GM12878 (cell line): ENCODE measurements around the gene UTF1. TPM values are rescaled to one million over a fixed set of nuclear protein-coding genes. Genes with fewer than 3 reads are reported as not detected.

ENCODE experiments used
- ATAC-seq: fragments of 200-7000 bp; cut with Tn5 transposase; 3 replicates; pipeline ENCODE4 v1.9.1; 2020; ENCODE audit warnings: mild to moderate bottlenecking, moderate library complexity
- BruUV-seq: library from RNA; stranded (reverse); fragments of 400-500 nt; replicated peaks from 2 replicates; lab custom pipeline; 2021; lab: Mats Ljungman, UMichigan
- CTCF ChIA-PET: fragments of 300-600 bp; sonication (Branson Sonifier 250); formaldehyde crosslinking; extraction: SDS; loops from one replicate; lab custom pipeline; 2021; ENCODE audit warnings: inconsistent platforms; lab: Yijun Ruan, JAX
- POLR2A ChIA-PET: fragments of 350-600 bp; formaldehyde crosslinking; extraction: SDS; loops from one replicate; lab custom pipeline; 2021; ENCODE audit warnings: inconsistent platforms; lab: Charles Lee
- RAD21 ChIA-PET: fragments of 300-600 bp; sonication (Branson Sonifier 250); formaldehyde crosslinking; loops from one replicate; lab custom pipeline; 2023; ENCODE audit warnings: antibody characterized with exemption; ENCODE audit not compliant: unreplicated experiment; lab: Charles Lee
- SMC1A ChIA-PET: fragments of 300-600 bp; sonication (Branson Sonifier 250); formaldehyde crosslinking; loops from one replicate; lab custom pipeline; 2023; ENCODE audit not compliant: unreplicated experiment, uncharacterized antibody; lab: Charles Lee
- DNase-seq: peaks from one replicate; pipeline ENCODE4 v3.0.0-alpha.2; 2011; ENCODE audit warnings: low read depth, low spot score
- FAIRE-seq: peaks from 3 replicates; lab custom pipeline; 2011; peaks lifted over from hg19 to GRCh38; lab: Jason Lieb, UNC
- H2AFZ ChIP-seq: 2 replicates; pipeline ENCODE4 v1.6.0; 2011; ENCODE audit warnings: low read depth, low read length, control low read depth; ENCODE audit not compliant: control insufficient read depth
- H3K27ac ChIP-seq: 2 replicates; pipeline ENCODE4 v1.5.1; 2011; ENCODE audit warnings: control low read depth; ENCODE audit not compliant: control insufficient read depth, insufficient read depth
- H3K27me3 ChIP-seq, 2 experiments: replicated peaks in 1 of 2; 2 replicates each; pipeline versions ENCODE4 v1.6.0 to v1.6.1; 2011; ENCODE audit warnings: low read length in 1 of 2; ENCODE audit not compliant: control insufficient read depth in 2 of 2, insufficient read depth in 2 of 2
- H3K36me3 ChIP-seq, 2 experiments: 2 replicates each; pipeline ENCODE4 v1.5.1; 2011; ENCODE audit warnings: low read length in 1 of 2; ENCODE audit not compliant: control insufficient read depth in 2 of 2, insufficient read depth in 2 of 2
- H3K4me1 ChIP-seq: 2 replicates; pipeline ENCODE4 v1.6.1; 2011; ENCODE audit warnings: mild to moderate bottlenecking, low read length, moderate library complexity, mixed read lengths; ENCODE audit not compliant: control insufficient read depth, insufficient read depth
- H3K4me2 ChIP-seq: 2 replicates; pipeline ENCODE4 v1.6.0; 2011; ENCODE audit warnings: control low read depth; ENCODE audit not compliant: control insufficient read depth, insufficient read depth
- H3K4me3 ChIP-seq: fragments of 200-600 bp; sonication (generic); 2 replicates; pipeline ENCODE4 v1.5.1; 2016
- H3K79me2 ChIP-seq: 2 replicates; pipeline ENCODE4 v1.6.0; 2011; ENCODE audit warnings: low read length; ENCODE audit not compliant: control insufficient read depth, insufficient read depth
- H3K9ac ChIP-seq: 2 replicates; pipeline ENCODE4 v1.8.0; 2011; ENCODE audit warnings: low read length, control low read depth, mixed read lengths; ENCODE audit not compliant: control insufficient read depth, insufficient read depth
- H3K9me3 ChIP-seq: replicated peaks from 3 replicates; pipeline ENCODE4 v1.5.1; 2011; ENCODE audit warnings: mild to moderate bottlenecking, low read length; ENCODE audit not compliant: control insufficient read depth, insufficient read depth
- H4K20me1 ChIP-seq: 2 replicates; pipeline ENCODE4 v1.6.0; 2011; ENCODE audit not compliant: control insufficient read depth, insufficient read depth
- CHD1 ChIP-seq: IDR thresholded peaks from 2 replicates; pipeline ENCODE4 v1.6.1; 2012; ENCODE audit warnings: low read depth, low read length, improper control_type of control experiment
- CHD2 ChIP-seq: IDR thresholded peaks from 2 replicates; pipeline ENCODE4 v1.6.1; 2011; ENCODE audit warnings: low read depth, low read length, improper control_type of control experiment, borderline replicate concordance
- HCFC1 ChIP-seq: fragments of 150-350 bp; IDR thresholded peaks from 2 replicates; pipeline ENCODE4 v1.6.1; 2014; ENCODE audit warnings: low read length
- HDAC2 ChIP-seq: fragments of 200-600 bp; sonication (generic); IDR thresholded peaks from 2 replicates; pipeline ENCODE4 v1.6.1; 2017
- KDM1A ChIP-seq: fragments of 200-600 bp; sonication (generic); IDR thresholded peaks from 2 replicates; pipeline ENCODE4 v1.6.1; 2016; ENCODE audit warnings: borderline replicate concordance
- MYC ChIP-seq: IDR thresholded peaks from 2 replicates; pipeline ENCODE4 v1.6.1; 2011; ENCODE audit warnings: mild to moderate bottlenecking, low read length, moderate library complexity, inconsistent platforms; ENCODE audit not compliant: insufficient read depth, insufficient replicate concordance, insufficient read length, severe bottlenecking
- SMARCA5 ChIP-seq: fragments of 450-650 bp; IDR thresholded peaks from 2 replicates; pipeline ENCODE4 v1.6.1; 2017; ENCODE audit warnings: mild to moderate bottlenecking
- WRNIP1 ChIP-seq: IDR thresholded peaks from 2 replicates; pipeline ENCODE4 v1.6.1; 2011; ENCODE audit warnings: low read depth, low read length, improper control_type of control experiment, borderline replicate concordance
- WGBS: methylation state at CpG from one replicate; pipeline ENCODE4 v1.1.6; 2016; ENCODE audit warnings: low lambda C conversion rate; ENCODE audit not compliant: insufficient replicate concordance, insufficient coverage; ENCODE audit errors: missing lambda C conversion rate; 5-methylcytosine and 5-hydroxymethylcytosine counted together
- in situ Hi-C: fragments of 300-500 bp; cut with MboI; formaldehyde crosslinking; loops from 9 replicates; pipeline ENCODE4 v1.14.3; 2018; ENCODE audit warnings: mixed read lengths
- intact Hi-C: fragments of 100-400 bp; cut with micrococcal nuclease; formaldehyde crosslinking; loops from one replicate; pipeline ENCODE4 v1.14.2; 2022; ENCODE audit not compliant: unreplicated experiment
- polyA plus RNA-seq, 11 experiments: library from polyadenylated mRNA; depleted of rRNA in 4 of 11; unstranded in 6 of 11; stranded (reverse) in 5 of 11; fragments of >200 nt; fragmentation: Nextera tagmentation in 4 of 11; fragmentation: Illumina TruSeq in 1 of 11; extraction: Ambion mirVana in 4 of 11; extraction: Trizol in 1 of 11; gene quantifications; 1 replicate in 1 of 11; 2 replicates in 10 of 11; pipeline versions ENCODE4 v1.2.1 to v1.2.3, GENCODE V29; 2011 to 2016; ENCODE audit warnings: inconsistent platforms in 2 of 11, missing spikeins in 2 of 11, low read depth in 1 of 11
- total RNA-seq, 4 experiments: library from RNA; depleted of rRNA in 3 of 4; stranded (reverse); fragments of >200 nt in 3 of 4; fragmentation: Illumina TruSeq in 1 of 4; extraction: Trizol in 1 of 4; gene quantifications; 2 replicates each; pipeline versions ENCODE4 v1.2.1 to v1.2.3, GENCODE V29; 2013 to 2021
- TF ChIP-seq, protein P1 (sequence below): fragments of 450-650 bp; IDR thresholded peaks from 2 replicates; pipeline ENCODE4 v1.6.1; 2018; ENCODE audit warnings: borderline replicate concordance, mild to moderate bottlenecking; ENCODE audit not compliant: partially characterized antibody

Gene UTF1
- total and polyA plus RNA-seq, 10 of the 15 experiments (the other 5 are each of a cell fraction or from before 2014, with no cell fraction given), result not detected

DNA sequence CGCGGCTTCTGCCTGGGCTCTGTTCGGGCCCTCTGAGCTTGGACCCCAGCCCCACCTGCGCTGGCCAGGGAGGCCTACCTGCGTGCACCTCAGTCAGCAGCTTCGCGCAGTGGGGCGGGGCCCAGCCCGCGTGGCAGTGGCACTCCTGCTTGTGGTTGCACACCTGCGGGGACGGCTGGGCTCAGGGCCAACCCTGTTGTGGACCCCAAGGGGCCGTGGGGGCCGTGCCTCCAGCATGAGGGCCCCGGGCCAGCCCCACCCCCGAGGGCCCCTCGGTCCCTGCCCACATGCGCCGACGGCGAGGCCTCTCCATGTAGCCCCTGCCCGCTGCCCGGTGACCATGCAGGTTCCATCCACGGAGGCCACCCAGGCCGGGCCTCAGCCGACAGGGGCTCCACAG lies 39.4 kb downstream of the UTF1 start:
- Histone ChIP-seq H3K4me3 (no peak overlapping the region), H3K36me3 (peaks cover 10 to 37% of the 10 kb centered on the region in 2 experiments), H3K79me2 (peaks cover 4% of the 10 kb centered on the region), H2AFZ (no peak overlapping the region), H3K27ac (no peak overlapping the region), H3K27me3 (no peaks in the 10 kb centered on the region), H4K20me1 (no peaks in the 10 kb centered on the region), H3K9ac (no peak overlapping the region), H3K9me3 (no peaks in the 10 kb centered on the region), H3K4me2 (no peak overlapping the region), H3K4me1 (no peaks in the 10 kb centered on the region)
- intact Hi-C loops, result no loop called here
- ChIA-PET POLR2A (no interaction called here), RAD21 (no interaction called here), CTCF (no interaction called here), SMC1A (no interaction called here)
- no peak for DNase-seq
- TF ChIP-seq CHD1, result no peak
- TF ChIP-seq, protein P1, sequence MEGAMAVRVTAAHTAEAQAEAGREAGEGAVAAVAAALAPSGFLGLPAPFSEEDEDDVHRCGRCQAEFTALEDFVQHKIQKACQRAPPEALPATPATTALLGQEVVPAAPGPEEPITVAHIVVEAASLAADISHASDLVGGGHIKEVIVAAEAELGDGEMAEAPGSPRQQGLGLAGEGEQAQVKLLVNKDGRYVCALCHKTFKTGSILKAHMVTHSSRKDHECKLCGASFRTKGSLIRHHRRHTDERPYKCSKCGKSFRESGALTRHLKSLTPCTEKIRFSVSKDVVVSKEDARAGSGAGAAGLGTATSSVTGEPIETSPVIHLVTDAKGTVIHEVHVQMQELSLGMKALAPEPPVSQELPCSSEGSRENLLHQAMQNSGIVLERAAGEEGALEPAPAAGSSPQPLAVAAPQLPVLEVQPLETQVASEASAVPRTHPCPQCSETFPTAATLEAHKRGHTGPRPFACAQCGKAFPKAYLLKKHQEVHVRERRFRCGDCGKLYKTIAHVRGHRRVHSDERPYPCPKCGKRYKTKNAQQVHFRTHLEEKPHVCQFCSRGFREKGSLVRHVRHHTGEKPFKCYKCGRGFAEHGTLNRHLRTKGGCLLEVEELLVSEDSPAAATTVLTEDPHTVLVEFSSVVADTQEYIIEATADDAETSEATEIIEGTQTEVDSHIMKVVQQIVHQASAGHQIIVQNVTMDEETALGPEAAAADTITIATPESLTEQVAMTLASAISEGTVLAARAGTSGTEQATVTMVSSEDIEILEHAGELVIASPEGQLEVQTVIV, result no peak
- TF ChIP-seq HCFC1, result no peak
- TF ChIP-seq CHD2, result no peak
- TF ChIP-seq KDM1A, result no peak
- TF ChIP-seq SMARCA5, result no peak
- no peak for TF ChIP-seq WRNIP1
- no peak for TF ChIP-seq HDAC2
- no peak for TF ChIP-seq MYC
- 86% methylated on average over 26 of the region's 26 CpGs for WGBS
- ATAC-seq, result no peak
- no TSS peak for BruUV-seq
- no peak for FAIRE-seq
- in situ Hi-C loops, result no loop called here
